Kidney epithelial cell (primary cell): Measurements from ENCODE around the gene PKIG. TPM values are rescaled to one million over a fixed set of nuclear protein-coding genes. Genes with fewer than 3 reads are reported as not detected.
"Not testable (repeated sequence)": the region's sequence is repeated elsewhere in the genome, so short reads cannot be mapped to it uniquely, and the experiment has no call there.

Experiments
- DNase-seq: peaks from one replicate; pipeline ENCODE4 v3.0.0-alpha.2; 2010; ENCODE audit warnings: low read depth
- H3K27me3 ChIP-seq: 2 replicates; pipeline ENCODE4 v1.6.0; 2011; ENCODE audit warnings: low read length; ENCODE audit not compliant: control insufficient read depth, insufficient read depth
- H3K36me3 ChIP-seq: 2 replicates; pipeline ENCODE4 v1.5.1; 2011; ENCODE audit warnings: low read length; ENCODE audit not compliant: control insufficient read depth, insufficient read depth
- H3K4me3 ChIP-seq: 2 replicates; pipeline ENCODE4 v1.5.1; 2011; ENCODE audit warnings: low read depth, mild to moderate bottlenecking, control low read depth, low read length
- total RNA-seq: library from RNA; depleted of rRNA; stranded (reverse); fragments of >200 nt; gene quantifications from 2 replicates; pipeline ENCODE4 v1.2.3, GENCODE V29; 2015
- TF ChIP-seq, protein P1 (sequence below): IDR thresholded peaks from 2 replicates; pipeline ENCODE4 v1.5.1; 2011; ENCODE audit warnings: mild to moderate bottlenecking, moderate library complexity, low read length, control low read depth, inconsistent platforms; ENCODE audit not compliant: insufficient read depth, poor library complexity, severe bottlenecking

PKIG gene
- total RNA-seq, 1 donor from 2014 or later: 74.1 TPM

DNA sequence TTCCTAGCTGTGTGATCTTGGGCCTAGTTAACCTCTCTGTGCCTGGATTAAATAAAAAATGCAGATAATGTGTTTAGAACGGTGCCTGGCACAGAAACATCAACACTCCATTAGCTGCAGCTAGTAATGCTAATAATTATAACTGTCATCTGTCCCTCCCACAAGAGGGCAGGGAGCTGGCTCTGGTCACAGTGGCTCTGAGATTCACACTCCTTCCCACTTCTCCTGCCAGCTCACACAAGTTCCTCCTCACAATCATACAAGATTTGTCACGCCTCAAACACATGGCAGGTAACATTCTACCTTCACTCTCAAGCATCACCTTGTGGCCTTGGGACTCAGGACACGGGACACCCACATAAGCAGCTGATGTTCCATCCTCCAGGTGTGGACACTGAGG, 66.7 kb downstream of the PKIG start:
- Histone ChIP-seq H3K36me3 (no peaks in the 10 kb centered on the region), H3K27me3 (no peaks in the 10 kb centered on the region), H3K4me3 (no peak overlapping the region)
- TF ChIP-seq, protein P1, sequence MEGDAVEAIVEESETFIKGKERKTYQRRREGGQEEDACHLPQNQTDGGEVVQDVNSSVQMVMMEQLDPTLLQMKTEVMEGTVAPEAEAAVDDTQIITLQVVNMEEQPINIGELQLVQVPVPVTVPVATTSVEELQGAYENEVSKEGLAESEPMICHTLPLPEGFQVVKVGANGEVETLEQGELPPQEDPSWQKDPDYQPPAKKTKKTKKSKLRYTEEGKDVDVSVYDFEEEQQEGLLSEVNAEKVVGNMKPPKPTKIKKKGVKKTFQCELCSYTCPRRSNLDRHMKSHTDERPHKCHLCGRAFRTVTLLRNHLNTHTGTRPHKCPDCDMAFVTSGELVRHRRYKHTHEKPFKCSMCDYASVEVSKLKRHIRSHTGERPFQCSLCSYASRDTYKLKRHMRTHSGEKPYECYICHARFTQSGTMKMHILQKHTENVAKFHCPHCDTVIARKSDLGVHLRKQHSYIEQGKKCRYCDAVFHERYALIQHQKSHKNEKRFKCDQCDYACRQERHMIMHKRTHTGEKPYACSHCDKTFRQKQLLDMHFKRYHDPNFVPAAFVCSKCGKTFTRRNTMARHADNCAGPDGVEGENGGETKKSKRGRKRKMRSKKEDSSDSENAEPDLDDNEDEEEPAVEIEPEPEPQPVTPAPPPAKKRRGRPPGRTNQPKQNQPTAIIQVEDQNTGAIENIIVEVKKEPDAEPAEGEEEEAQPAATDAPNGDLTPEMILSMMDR: no peak
- no peak for DNase-seq

DNA sequence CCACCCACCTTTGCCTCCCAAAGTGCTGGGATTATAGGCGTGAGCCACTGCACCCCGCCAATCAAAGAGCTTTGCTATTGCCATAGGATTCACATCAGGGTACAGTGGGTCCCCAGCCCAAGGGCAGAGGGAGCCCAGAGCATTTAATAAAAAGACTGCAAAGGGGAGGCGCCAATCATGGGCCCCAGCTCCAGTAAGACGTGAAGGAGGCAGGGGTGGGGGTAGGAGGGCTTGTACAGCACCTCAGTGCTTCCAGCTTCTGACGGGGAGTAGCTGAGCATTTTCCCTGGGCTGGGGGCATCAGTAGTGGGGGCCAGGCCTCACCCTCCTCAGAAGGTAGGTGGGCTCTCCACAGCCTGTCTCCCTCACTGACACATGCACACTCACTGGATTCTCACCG, 67.6 kb downstream of the PKIG start:
- Histone ChIP-seq H3K27me3 (no peaks in the 10 kb centered on the region), H3K4me3 (no peak overlapping the region), H3K36me3 (no peaks in the 10 kb centered on the region)
- TF ChIP-seq, protein P1: no peak
- no peak for DNase-seq

DNA sequence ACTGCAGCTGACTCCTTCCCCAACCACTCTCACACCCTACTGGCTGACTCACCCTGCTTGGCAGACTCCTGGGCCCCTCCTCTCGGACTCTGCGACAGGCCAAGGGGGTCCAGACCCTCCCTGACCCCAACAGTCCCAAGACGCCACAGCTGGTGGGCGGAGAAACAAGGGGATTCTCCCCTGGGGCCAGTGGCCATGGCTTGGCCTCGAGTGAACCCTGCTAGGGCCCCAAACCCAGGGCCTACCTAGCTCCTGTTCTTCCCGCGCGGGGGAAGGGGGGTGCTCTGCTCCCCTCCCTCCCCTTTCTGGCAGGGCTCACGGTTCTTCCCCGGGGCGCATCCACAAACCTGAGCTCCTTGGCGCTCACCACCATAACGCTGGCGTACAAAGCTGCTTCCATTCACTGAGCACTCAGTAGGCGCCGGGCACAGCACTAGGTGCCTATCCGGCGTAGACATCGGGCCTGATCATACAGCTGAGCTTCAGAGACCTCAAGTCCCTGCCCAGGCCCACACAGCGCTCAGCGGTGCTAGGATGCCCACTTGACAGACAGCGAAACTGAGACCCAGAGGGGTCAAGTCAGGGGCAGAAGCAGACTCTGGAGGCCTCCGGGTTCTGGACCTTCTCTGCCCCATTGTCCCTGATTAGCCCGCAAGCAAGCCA, 68.5 kb downstream of the PKIG start:
- H3K27me3 ChIP-seq: peaks cover 4% of the 10 kb centered on the region
- TF ChIP-seq, protein P1: no peak
- H3K4me3 ChIP-seq: peak overlapping the region; percentile 65
- no peaks in the 10 kb centered on the region for H3K36me3 ChIP-seq
- no peak for DNase-seq

DNA sequence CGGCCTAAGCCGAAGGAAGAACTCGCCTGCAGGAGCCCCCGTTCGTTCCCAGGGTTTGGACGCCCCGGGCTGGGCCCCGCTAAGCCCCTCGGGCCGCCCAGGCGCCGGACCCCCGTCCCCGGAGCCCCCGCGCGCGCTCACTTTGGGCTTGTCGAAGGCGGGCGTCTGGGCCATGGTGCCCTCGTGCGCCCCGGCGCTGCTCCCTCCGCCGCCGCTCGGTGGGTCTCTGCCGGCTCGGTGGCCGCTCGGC, 69.0 kb downstream of the PKIG start:
- TF ChIP-seq, protein P1: no peak
- no peaks in the 10 kb centered on the region for H3K36me3 ChIP-seq
- peak overlapping the region; percentile 65 for H3K4me3 ChIP-seq
- no peak for DNase-seq
- H3K27me3 ChIP-seq: peaks cover 4% of the 10 kb centered on the region

DNA sequence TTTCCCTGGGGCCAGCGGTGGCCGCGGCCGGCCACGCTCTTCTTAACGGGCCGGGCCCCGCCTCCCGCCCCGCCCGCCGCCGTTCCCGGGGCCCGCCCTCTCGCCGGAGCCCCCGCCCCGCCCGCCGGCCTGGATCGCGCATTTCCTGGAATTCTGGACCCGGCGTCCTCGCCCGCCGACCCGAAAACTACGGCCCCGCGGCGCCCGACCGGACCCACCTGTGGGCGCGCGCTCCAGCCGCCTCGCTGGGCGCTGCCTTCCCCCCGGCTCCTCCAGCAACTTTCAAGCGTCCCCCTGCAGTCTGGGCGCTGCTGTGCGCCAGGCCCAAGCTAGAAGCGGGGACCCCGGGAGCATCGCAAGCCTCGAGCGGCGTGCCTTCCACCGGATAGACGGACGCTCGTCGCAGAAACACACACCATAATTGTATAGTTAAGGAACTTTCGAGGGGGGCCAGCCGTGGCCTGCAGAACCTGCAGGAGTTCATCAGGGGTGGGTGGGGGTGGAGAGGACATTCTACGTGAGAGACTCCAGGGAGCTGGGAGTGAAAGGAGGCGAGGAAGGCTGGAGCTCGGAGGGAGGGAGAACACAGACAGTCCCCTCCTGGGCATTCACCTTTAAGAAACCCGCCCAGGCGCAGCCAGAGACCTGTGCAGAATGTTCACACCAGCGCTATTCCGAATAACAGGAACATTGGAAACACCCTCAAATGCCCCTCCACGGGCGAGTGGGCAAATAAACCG, 69.5 kb downstream of the PKIG start, which contains the start of gene ADA:
Gene ADA, minus strand, starts transcription at position 16 of the 740 bp plus-strand sequence. CDS start 92 bp downstream, outside the sequence.
- Histone ChIP-seq H3K27me3 (peaks cover 4% of the 10 kb centered on the region), H3K4me3 (peak within 1 kb of the TSS; percentile 65), H3K36me3 (no peaks in the 10 kb centered on the region)
- DNase-seq: no peak
- TF ChIP-seq, protein P1: no peak

DNA sequence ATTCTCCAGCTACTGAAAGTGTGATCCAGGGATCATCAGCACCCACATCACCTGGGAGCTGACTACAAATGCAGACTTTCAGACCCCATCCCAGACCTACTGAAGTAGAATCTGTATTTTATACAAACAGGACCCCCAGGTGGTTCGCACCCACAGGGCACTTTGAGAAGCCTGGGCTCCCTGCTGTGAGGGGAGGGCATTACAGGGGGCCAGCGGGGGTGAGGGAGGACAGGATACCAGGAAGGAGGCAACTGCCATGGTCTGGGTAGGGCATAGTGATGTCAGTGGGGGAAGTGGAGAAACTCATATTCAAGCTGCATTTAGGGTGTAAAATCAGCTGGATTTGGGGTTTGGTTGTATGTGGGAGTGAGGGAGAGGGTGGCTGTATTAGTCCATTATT, 71.2 kb downstream of the PKIG start:
- Histone ChIP-seq H3K4me3 (no peak overlapping the region), H3K27me3 (peaks cover 4% of the 10 kb centered on the region), H3K36me3 (no peaks in the 10 kb centered on the region)
- TF ChIP-seq, protein P1: no peak
- no peak for DNase-seq

DNA sequence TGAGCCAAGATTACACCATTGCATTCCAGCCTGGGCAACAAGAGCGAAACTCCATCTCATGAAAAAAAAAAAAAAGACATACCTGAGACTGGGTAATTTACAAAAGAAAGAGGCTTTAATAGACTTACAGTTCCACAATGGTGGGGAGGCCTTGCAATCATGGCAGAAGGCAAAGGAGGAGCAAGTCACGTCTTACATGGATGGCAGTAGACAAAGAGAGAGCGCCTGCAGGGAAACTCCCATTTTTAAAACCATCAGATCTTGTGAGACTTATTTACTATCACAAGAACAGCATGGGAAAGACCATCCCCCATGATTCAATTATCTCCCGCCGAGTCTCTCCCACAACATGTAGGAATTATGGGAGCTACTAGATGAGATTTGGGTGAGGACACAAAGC, 71.8 kb downstream of the PKIG start:
- not testable (repeated sequence) for H3K36me3 ChIP-seq, H3K27me3 ChIP-seq, H3K4me3 ChIP-seq, DNase-seq
